GM12878 (cell line): ENCODE measurements around the gene DNAJB8. TPM values are rescaled to one million over a fixed set of nuclear protein-coding genes. Genes with fewer than 3 reads are reported as not detected.

Source experiments
- BACH1 ChIP-seq: fragments of 450-650 bp; IDR thresholded peaks from 2 replicates; pipeline ENCODE4 v1.6.1; 2017; ENCODE audit warnings: mild to moderate bottlenecking, borderline replicate concordance
- BMI1 ChIP-seq: fragments of 450-650 bp; IDR thresholded peaks from 2 replicates; pipeline ENCODE4 v1.6.1; 2016; ENCODE audit warnings: mild to moderate bottlenecking, moderate library complexity, borderline replicate concordance
- BRCA1 ChIP-seq: IDR thresholded peaks from 2 replicates; pipeline ENCODE4 v1.6.1; 2011; ENCODE audit warnings: low read depth, low read length, improper control_type of control experiment
- CTCF ChIP-seq, 3 experiments: IDR thresholded peaks in 2 of 3; conservative IDR thresholded peaks in 1 of 3; 2 replicates each; pipeline ENCODE4 v1.5.1; 2011; ENCODE audit warnings: low read depth in 3 of 3, low read length in 3 of 3, mild to moderate bottlenecking in 3 of 3, control low read depth in 2 of 3, moderate library complexity in 2 of 3, inconsistent platforms in 1 of 3, mixed read lengths in 1 of 3; ENCODE audit not compliant: control insufficient read depth in 2 of 3, insufficient read depth in 1 of 3; ENCODE audit errors: extremely low read depth in 1 of 3
- NFIC ChIP-seq: IDR thresholded peaks from 2 replicates; pipeline ENCODE4 v1.6.1; 2012; ENCODE audit warnings: low read depth, mild to moderate bottlenecking, inconsistent platforms, low read length, moderate library complexity
- RELB ChIP-seq: fragments of 450-650 bp; IDR thresholded peaks from 2 replicates; pipeline ENCODE4 v1.6.1; 2017; ENCODE audit warnings: low read depth, mild to moderate bottlenecking, moderate library complexity
- REST ChIP-seq: IDR thresholded peaks from 2 replicates; pipeline ENCODE4 v1.6.1; 2012; ENCODE audit warnings: mild to moderate bottlenecking, low read depth, low read length
- SPI1 ChIP-seq: IDR thresholded peaks from 2 replicates; pipeline ENCODE4 v1.6.1; 2011; ENCODE audit warnings: low read depth, mild to moderate bottlenecking, low read length, moderate library complexity, borderline replicate concordance; ENCODE audit not compliant: insufficient read depth
- ZBTB4 ChIP-seq: fragments of 450-650 bp; formaldehyde crosslinking; IDR thresholded peaks from 2 replicates; pipeline ENCODE4 v1.4.0; 2022; ENCODE audit warnings: mild to moderate bottlenecking, moderate library complexity
- polyA plus RNA-seq, 11 experiments: library from polyadenylated mRNA; depleted of rRNA in 4 of 11; unstranded in 6 of 11; stranded (reverse) in 5 of 11; fragments of >200 nt; fragmentation: Nextera tagmentation in 4 of 11; fragmentation: Illumina TruSeq in 1 of 11; extraction: Ambion mirVana in 4 of 11; extraction: Trizol in 1 of 11; gene quantifications; 1 replicate in 1 of 11; 2 replicates in 10 of 11; pipeline versions ENCODE4 v1.2.1 to v1.2.3, GENCODE V29; 2011 to 2016; ENCODE audit warnings: inconsistent platforms in 2 of 11, missing spikeins in 2 of 11, low read depth in 1 of 11
- total RNA-seq, 4 experiments: library from RNA; depleted of rRNA in 3 of 4; stranded (reverse); fragments of >200 nt in 3 of 4; fragmentation: Illumina TruSeq in 1 of 4; extraction: Trizol in 1 of 4; gene quantifications; 2 replicates each; pipeline versions ENCODE4 v1.2.1 to v1.2.3, GENCODE V29; 2013 to 2021

DNAJB8 gene
- total and polyA plus RNA-seq, 10 of the 15 experiments (the other 5 are each of a cell fraction or from before 2014, with no cell fraction given), result not detected

GRCh38 chr3:128422762-128423524 lies 43.7 kb downstream of the DNAJB8 start (continued):
- no peak for TF ChIP-seq ZBTB4
- TF ChIP-seq BMI1, result no peak
- TF ChIP-seq BRCA1, result no peak
- no peak for TF ChIP-seq RELB
- TF ChIP-seq CTCF (IDR thresholded peaks at IDR 0.05 in 2 of 3, conservative IDR thresholded peaks at IDR 0.05 in 1 of 3; ENCODE audit: control insufficient read depth in 2 of 3, extremely low read depth in 1 of 3, insufficient read depth in 1 of 3, low read depth in 3 of 3, low read length in 3 of 3), result no peak
- no peak for TF ChIP-seq BACH1
- no peak for TF ChIP-seq REST
- TF ChIP-seq SPI1, result no peak
- TF ChIP-seq NFIC, result no peak
- TF ChIP-seq, all 136 proteins: peak for 0
